HepG2 (cell line): ENCODE data around the gene CNDP1.

Experiments used
- EED ChIP-seq: sonication (generic); formaldehyde crosslinking; IDR thresholded peaks from 2 replicates; pipeline ENCODE4 v1.5.0; 2020; ENCODE audit warnings: mild to moderate bottlenecking, missing genetic modification reagents
- EZH2 ChIP-seq: conservative IDR thresholded peaks from 2 replicates; pipeline ENCODE4 v1.6.1; 2012; ENCODE audit warnings: mild to moderate bottlenecking, low read depth, low read length, moderate library complexity
- GLI4 ChIP-seq: sonication (generic); formaldehyde crosslinking; IDR thresholded peaks from 2 replicates; pipeline ENCODE4 v1.5.1; 2020; ENCODE audit warnings: missing genetic modification reagents, mild to moderate bottlenecking, moderate library complexity, borderline replicate concordance
- KAT2B ChIP-seq: fragments of 150-350 bp; IDR thresholded peaks from 2 replicates; pipeline ENCODE4 v1.6.1; 2014; ENCODE audit warnings: low read depth, low read length, borderline replicate concordance
- KLF9 ChIP-seq: IDR thresholded peaks from 2 replicates; pipeline ENCODE4 v1.6.1; 2016; ENCODE audit warnings: low read depth
- RFX5 ChIP-seq: IDR thresholded peaks from 2 replicates; pipeline ENCODE4 v1.6.1; 2011; ENCODE audit warnings: low read depth, low read length, improper control_type of control experiment
- ZNF230 ChIP-seq: sonication (generic); formaldehyde crosslinking; IDR thresholded peaks from 2 replicates; pipeline ENCODE4 v1.4.0; 2020; ENCODE audit warnings: mild to moderate bottlenecking, missing genetic modification reagents
- ZNF775 ChIP-seq: sonication (generic); formaldehyde crosslinking; IDR thresholded peaks from 2 replicates; pipeline ENCODE4 v1.4.0; 2020; ENCODE audit warnings: missing genetic modification reagents, mild to moderate bottlenecking, moderate library complexity, borderline replicate concordance
- ZNF841 ChIP-seq: sonication (generic); formaldehyde crosslinking; IDR thresholded peaks from 2 replicates; pipeline ENCODE4 v1.8.1; 2023; ENCODE audit warnings: missing genetic modification reagents, borderline replicate concordance
- TF ChIP-seq, protein P1 (sequence below): sonication (generic); formaldehyde crosslinking; conservative IDR thresholded peaks from 2 replicates; pipeline ENCODE4 v1.4.0; 2020; ENCODE audit warnings: missing genetic modification reagents
- TF ChIP-seq, protein P2 (sequence below): sonication (generic); formaldehyde crosslinking; IDR thresholded peaks from 2 replicates; pipeline ENCODE4 v1.5.0; 2020; ENCODE audit warnings: mild to moderate bottlenecking, missing genetic modification reagents, moderate library complexity

DNA sequence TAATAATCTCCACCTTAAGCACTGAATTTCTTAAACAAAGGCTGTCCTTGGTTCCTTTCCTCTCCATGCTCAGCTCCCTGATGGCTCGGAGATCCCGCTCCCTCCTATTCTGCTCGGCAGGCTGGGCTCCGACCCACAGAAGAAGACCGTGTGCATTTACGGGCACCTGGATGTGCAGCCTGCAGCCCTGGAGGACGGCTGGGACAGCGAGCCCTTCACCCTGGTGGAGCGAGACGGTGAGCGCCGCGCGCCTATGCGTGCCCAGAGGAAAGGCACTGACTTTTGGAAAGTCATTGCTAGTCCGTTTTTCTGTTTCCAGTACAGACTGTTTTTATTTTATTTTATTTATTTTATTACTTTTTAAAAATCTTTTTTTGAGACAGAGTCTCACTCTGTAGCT is 28.5 kb upstream of the CNDP1 start:
- TF ChIP-seq ZNF841 (CRISPR knock-in tag) (no peak), RFX5 (no peak), KAT2B (no peak), KLF9 (no peak), EED (CRISPR knock-in tag) (no peak), ZNF230 (CRISPR knock-in tag) (no peak), GLI4 (CRISPR knock-in tag) (no peak), EZH2 (no peak), ZNF775 (CRISPR knock-in tag) (no peak)
- TF ChIP-seq, protein P1, sequence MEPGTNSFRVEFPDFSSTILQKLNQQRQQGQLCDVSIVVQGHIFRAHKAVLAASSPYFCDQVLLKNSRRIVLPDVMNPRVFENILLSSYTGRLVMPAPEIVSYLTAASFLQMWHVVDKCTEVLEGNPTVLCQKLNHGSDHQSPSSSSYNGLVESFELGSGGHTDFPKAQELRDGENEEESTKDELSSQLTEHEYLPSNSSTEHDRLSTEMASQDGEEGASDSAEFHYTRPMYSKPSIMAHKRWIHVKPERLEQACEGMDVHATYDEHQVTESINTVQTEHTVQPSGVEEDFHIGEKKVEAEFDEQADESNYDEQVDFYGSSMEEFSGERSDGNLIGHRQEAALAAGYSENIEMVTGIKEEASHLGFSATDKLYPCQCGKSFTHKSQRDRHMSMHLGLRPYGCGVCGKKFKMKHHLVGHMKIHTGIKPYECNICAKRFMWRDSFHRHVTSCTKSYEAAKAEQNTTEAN: no peak
- TF ChIP-seq, protein P2, sequence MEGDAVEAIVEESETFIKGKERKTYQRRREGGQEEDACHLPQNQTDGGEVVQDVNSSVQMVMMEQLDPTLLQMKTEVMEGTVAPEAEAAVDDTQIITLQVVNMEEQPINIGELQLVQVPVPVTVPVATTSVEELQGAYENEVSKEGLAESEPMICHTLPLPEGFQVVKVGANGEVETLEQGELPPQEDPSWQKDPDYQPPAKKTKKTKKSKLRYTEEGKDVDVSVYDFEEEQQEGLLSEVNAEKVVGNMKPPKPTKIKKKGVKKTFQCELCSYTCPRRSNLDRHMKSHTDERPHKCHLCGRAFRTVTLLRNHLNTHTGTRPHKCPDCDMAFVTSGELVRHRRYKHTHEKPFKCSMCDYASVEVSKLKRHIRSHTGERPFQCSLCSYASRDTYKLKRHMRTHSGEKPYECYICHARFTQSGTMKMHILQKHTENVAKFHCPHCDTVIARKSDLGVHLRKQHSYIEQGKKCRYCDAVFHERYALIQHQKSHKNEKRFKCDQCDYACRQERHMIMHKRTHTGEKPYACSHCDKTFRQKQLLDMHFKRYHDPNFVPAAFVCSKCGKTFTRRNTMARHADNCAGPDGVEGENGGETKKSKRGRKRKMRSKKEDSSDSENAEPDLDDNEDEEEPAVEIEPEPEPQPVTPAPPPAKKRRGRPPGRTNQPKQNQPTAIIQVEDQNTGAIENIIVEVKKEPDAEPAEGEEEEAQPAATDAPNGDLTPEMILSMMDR: no peak
